Measurements from ENCODE around the gene FKBP9. TPM values are rescaled to one million over a fixed set of nuclear protein-coding genes. Genes with fewer than 3 reads are reported as not detected.

The FKBP9 gene
- total and polyA plus RNA-seq, 2 of the 4 experiments (the other 2 are of a cell fraction): 126 to 191 TPM

- CTCF ChIA-PET: interaction anchor here (1.2 to 1.3 kb wide), 2 partner anchors 53 to 209 kb away, joined by 4 to 5 read pairs; no protein-coding TSS in a partner anchor
- H2BK5ac ChIP-seq (ENCODE audit: low read depth, low read length, poor library complexity, severe bottlenecking): no peak overlapping the region
- H3K36me3 ChIP-seq (ENCODE audit: control insufficient read depth, insufficient read depth, low read length): no peaks in the 10 kb centered on the region; the same call in 1 of the 2 replicates
- peaks cover 15 to 62% of the 10 kb centered on the region in 2 experiments; a peak in 3 of 4 replicates for H3K79me1 ChIP-seq (ENCODE audit: low read depth in 1 of 2, low read length in 2 of 2)
- BruUV-seq (replicated peaks): no TSS peak
- no peak overlapping the region for H2AFZ ChIP-seq (replicated peaks; ENCODE audit: low read length, poor library complexity)
- DNase-seq: no peak
- no peaks in the 10 kb centered on the region for H3K9me1 ChIP-seq (ENCODE audit: insufficient read depth, low read length)
- H2BK20ac ChIP-seq (ENCODE audit: low read depth, low read length): no peak overlapping the region
- no peak overlapping the region for H2BK15ac ChIP-seq (ENCODE audit: low read depth, low read length)
- 0 out of 4 replicates have a peak overlapping the region, but pooled peaks of 1 of the 2 experiments have one; percentile 30 for H4K8ac ChIP-seq (ENCODE audit: low read depth in 2 of 2, low read length in 2 of 2)
- WGBS, 2 experiments (ENCODE audit: extremely low coverage in 2 of 2, insufficient read length in 1 of 2): no CpG with 5 or more reads among the region's 5 CpGs
- dilution Hi-C loops (cut with HindIII; ENCODE audit: low sequenced_read_pairs, unreplicated experiment) (no loop called here), intact Hi-C loops (cut with micrococcal nuclease) (no loop called here), in situ Hi-C loops (cut with MboI; ENCODE audit: low sequenced_read_pairs) (no loop called here)
- POLR2A ChIA-PET (ENCODE audit: unreplicated experiment): no interaction called here
- H3K18ac ChIP-seq (ENCODE audit: low read depth, low read length): no peak overlapping the region
- no peak overlapping the region for H4K91ac ChIP-seq (ENCODE audit: insufficient read depth, low read depth, low read length)
- peaks cover 8% of the 10 kb centered on the region; the same call in 1 of the 2 replicates for H4K20me1 ChIP-seq (ENCODE audit: insufficient read depth, low read length)
- no peak for TF ChIP-seq MXI1 (IDR thresholded peaks at IDR 0.05; ENCODE audit: borderline replicate concordance, low read depth, low read length)
- TF ChIP-seq RAD21 (IDR thresholded peaks at IDR 0.05; ENCODE audit: low read length): no peak
- TF ChIP-seq CTCF (conservative IDR thresholded peaks at IDR 0.05; ENCODE audit: low read depth, low read length): no peak
- TF ChIP-seq SMC3 (IDR thresholded peaks at IDR 0.05; ENCODE audit: low read depth, low read length): no peak
- TF ChIP-seq BHLHE40 (IDR thresholded peaks at IDR 0.05; ENCODE audit: low read depth, low read length): no peak
- TF ChIP-seq CEBPB (IDR thresholded peaks at IDR 0.05; ENCODE audit: low read depth, low read length): no peak
- TF ChIP-seq NFE2L2 (IDR thresholded peaks at IDR 0.05; ENCODE audit: low read depth, low read length): no peak
- TF ChIP-seq CHD1 (IDR thresholded peaks at IDR 0.05; ENCODE audit: low read depth, low read length): no peak
- TF ChIP-seq ELK1 (IDR thresholded peaks at IDR 0.05; ENCODE audit: borderline replicate concordance, low read depth, low read length): no peak
- H4K5ac ChIP-seq (ENCODE audit: low read depth, low read length): no peak overlapping the region
- H3K27ac ChIP-seq (ENCODE audit: insufficient read depth, low read length): no peak overlapping the region
- 0 out of 2 replicates have a peak overlapping the region, but pooled peaks have one; percentile 45 for H3K23ac ChIP-seq (ENCODE audit: low read depth, low read length)
- peak overlapping the region; percentile 47; the same call in 1 of the 2 replicates for H2BK120ac ChIP-seq (ENCODE audit: low read depth, low read length)
- no peak overlapping the region for H3K9ac ChIP-seq (ENCODE audit: low read depth, low read length)
- no peak overlapping the region for H3K4me3 ChIP-seq (ENCODE audit: insufficient read depth, low read depth, low read length)
- H3K9me3 ChIP-seq (ENCODE audit: control insufficient read depth, insufficient read depth, low read length): no peaks in the 10 kb centered on the region
- no peaks in the 10 kb centered on the region for H3K27me3 ChIP-seq (ENCODE audit: control insufficient read depth, insufficient read depth, low read length)
- no peak overlapping the region for H2AK9ac ChIP-seq (replicated peaks; ENCODE audit: low read depth, low read length, poor library complexity)
- peaks cover 4% of the 10 kb centered on the region; the same call in 1 of the 2 replicates for H3K4me1 ChIP-seq (ENCODE audit: control insufficient read depth, insufficient read depth, low read length)
- no peak overlapping the region for H3K4me2 ChIP-seq (ENCODE audit: low read depth, low read length)
- peak overlapping the region; percentile 75 for H3K4ac ChIP-seq (ENCODE audit: low read depth, low read length)
- H2AK5ac ChIP-seq (ENCODE audit: low read depth, low read length): peak overlapping the region; percentile 43; the same call in 1 of the 2 replicates
- ATAC-seq (ENCODE audit: low read depth): no peak
- H3K56ac ChIP-seq (ENCODE audit: extremely low read depth, insufficient read depth, low read length): peak overlapping the region; percentile 20; the same call in 1 of the 2 replicates
- H3K14ac ChIP-seq (replicated peaks; ENCODE audit: low read depth, low read length): peak overlapping the region; percentile 68; the same call in 1 of the 2 replicates
These were observed 97.9 kb downstream of the FKBP9 start for GRCh38 chr7:33055158-33055557.
